22Rv1 (cell line): Measurements from ENCODE around the gene KIRREL3.

Source experiments
- H3K27ac ChIP-seq: fragments of 450-650 bp; 2 replicates; pipeline ENCODE4 v1.5.1; 2017
- CTCF ChIP-seq: fragments of 450-650 bp; IDR thresholded peaks from 2 replicates; pipeline ENCODE4 v1.5.1; 2017; ENCODE audit warnings: mild to moderate bottlenecking
- ZFX ChIP-seq: fragments of 450-650 bp; IDR thresholded peaks from 2 replicates; pipeline ENCODE4 v1.6.1; 2017; ENCODE audit warnings: antibody characterized with exemption, borderline replicate concordance

The KIRREL3 gene

GRCh38 chr11:126578021-126578420 lies 422.5 kb downstream of the KIRREL3 start:
- TF ChIP-seq CTCF (no peak), ZFX (no peak)

DNA sequence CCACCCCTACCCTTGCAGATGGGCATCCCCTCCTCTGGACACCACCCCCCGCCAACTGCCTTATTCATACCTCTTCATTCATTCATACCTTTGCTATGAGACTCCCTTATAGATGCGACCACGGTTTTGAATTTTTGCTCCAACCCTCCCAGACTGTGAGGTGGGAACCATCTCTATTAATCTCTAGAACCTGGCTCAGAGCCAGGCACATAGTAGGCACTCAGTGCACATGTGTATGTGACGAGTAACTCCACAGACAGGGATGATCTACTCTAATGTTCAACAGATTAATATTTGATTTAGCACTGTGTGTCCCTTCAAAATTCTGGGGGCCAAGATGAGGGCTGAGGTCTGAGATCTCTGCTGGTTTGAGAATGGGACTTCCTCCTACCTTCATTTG lies 424.7 kb downstream of the KIRREL3 start:
- no peak for TF ChIP-seq CTCF
- TF ChIP-seq ZFX, result no peak
- no peak overlapping the region for H3K27ac ChIP-seq

More at GRCh38 chr11:126578021-126578420, 422.5 kb downstream of the KIRREL3 start:
- H3K27ac ChIP-seq, result no peak overlapping the region

DNA sequence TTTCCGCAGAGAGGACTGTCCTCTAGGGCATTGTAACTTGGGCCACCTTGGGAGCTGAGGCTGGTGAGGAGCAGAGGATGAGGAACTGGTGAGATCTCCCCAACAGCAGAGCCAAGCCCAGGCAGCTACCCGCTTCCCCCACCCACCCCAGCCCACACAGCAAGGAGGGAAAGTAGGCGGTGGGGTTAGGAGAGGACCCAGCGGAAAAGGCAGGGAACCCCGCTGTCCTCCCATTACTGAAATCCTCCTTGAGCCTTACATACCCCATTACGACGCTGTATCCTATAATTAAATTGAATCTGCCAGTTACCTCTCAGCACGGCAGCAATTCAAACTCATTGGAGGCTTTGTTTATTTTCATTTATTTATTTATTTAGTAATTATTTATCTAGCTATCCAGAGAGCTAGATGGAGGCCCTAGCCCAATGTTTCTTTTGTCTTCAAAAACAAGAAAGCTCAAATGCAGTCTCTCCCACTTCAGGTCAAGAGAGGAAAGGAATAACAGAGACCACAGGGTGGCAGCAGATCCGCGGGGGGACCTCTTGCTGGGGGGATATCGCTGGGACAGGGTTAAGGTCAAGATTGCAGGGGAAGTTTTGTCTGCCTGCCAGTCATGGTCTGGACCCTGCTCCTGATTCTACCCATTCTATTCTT lies 427.1 kb downstream of the KIRREL3 start:
- no peak overlapping the region for H3K27ac ChIP-seq
- no peak for TF ChIP-seq ZFX
- peak; percentile 20; the same call in 1 of the 2 replicates for TF ChIP-seq CTCF

DNA sequence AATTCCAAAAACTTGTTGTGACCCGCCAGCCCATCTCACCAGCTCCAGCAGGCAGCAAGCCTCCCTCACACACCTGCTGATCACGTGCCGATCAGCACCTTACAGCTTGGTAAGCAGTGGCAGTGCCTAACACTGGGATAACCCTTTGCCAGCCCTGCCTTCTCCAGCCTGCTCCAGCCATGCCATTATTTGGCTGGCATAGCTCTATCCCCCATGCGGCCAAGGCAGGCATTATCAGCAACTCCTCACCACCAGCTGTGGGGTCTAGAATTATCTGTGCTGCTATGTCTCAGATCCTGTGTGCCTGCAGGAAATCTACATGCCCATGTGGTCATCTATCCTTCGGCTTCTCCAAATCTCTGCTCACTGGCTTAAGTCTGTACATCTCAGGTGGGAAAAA lies 430.1 kb downstream of the KIRREL3 start:
- TF ChIP-seq CTCF (no peak), ZFX (no peak)
- no peak overlapping the region for H3K27ac ChIP-seq

DNA sequence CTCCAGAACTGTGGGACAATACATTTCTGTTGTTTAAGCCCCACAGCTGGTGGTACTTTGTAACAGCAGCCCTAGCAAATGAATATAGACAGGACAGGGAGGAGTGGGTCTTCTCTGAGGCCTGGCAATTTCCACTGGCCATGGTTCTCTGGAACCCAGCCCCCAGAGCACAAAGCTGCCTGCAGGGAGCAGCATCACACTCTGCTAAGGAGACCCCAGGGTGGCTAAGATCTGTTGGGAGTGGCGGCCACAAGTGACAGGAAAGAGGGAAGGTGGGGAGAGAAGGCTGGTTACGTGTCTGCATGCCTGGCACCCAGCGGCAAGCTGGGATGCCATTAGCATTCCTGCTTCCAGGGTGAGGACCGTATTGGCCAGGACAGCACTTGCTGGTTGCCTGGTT lies 433.2 kb downstream of the KIRREL3 start:
- TF ChIP-seq CTCF (no peak), ZFX (no peak)
- H3K27ac ChIP-seq, result no peak overlapping the region

DNA sequence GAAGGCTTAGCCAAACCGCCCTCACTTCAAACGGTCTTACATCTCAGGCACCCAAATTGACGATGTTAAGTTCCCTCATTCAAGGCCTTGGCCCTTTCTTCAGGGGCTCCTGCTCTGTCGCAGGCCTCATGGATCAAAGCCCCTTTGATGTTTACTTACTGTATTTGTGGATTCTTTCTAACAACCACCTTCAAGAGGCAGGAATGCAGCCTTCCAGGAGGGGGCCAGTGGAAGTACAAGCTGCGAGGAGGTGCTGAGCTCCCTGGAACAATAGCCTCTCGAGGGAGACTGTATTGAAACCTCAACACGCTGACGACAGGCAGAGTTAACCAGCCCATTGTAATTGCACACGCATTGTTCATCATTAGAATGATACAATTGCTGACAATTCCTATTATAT lies 436.0 kb downstream of the KIRREL3 start:
- no peak overlapping the region for H3K27ac ChIP-seq
- TF ChIP-seq CTCF (no peak), ZFX (no peak)

DNA sequence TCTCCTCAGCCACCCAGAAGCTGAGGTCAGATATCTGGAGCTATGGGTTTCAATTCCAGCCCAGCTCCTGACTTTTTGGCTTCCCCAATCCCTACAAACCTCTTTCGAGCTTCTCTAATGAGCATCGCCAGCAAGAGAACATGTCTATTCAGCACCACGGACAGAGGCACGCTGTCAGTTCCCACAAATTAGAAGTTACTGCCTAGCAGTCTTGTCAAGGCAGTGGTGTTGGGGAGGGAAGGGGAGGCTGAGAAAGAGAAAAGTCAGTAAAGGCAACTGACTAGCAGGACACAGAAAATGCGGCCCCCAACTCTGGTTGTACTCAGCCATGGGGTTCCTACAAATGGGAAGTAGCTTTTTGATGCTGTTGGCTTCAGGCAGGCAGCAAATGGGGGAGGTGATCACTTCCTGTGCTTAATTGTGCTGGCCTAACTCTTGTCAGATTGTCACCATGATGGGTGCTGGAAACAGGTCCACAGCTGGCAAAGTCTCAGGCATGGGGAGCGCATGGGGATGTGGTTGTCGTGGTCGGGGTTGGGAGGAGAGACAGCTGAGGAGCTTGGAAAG lies 439.2 kb downstream of the KIRREL3 start:
- no peak for TF ChIP-seq CTCF
- TF ChIP-seq ZFX, result no peak
- H3K27ac ChIP-seq, result no peak overlapping the region
